T-helper 1 cell treated with Interleukin-12 subunit alpha and Interleukin-12 subunit beta and Interleukin-4 antibody, amounts not matched to agents 30 ng/mL and 1 ng/mL, for 36 hours (primary cell): ENCODE data around the gene GABRR3. TPM values are rescaled to one million over a fixed set of nuclear protein-coding genes. Genes with fewer than 3 reads are reported as not detected.

Experiments used
- intact Hi-C: fragments of 100-400 bp; cut with micrococcal nuclease; formaldehyde crosslinking; loops from one replicate; pipeline ENCODE4 v1.15.1; 2024
- total RNA-seq: library from RNA; stranded (reverse); gene quantifications from 2 replicates; pipeline ENCODE4 v1.2.3, GENCODE V29; 2022

The GABRR3 gene
- total RNA-seq, 1 donor from 2014 or later: not detected

DNA sequence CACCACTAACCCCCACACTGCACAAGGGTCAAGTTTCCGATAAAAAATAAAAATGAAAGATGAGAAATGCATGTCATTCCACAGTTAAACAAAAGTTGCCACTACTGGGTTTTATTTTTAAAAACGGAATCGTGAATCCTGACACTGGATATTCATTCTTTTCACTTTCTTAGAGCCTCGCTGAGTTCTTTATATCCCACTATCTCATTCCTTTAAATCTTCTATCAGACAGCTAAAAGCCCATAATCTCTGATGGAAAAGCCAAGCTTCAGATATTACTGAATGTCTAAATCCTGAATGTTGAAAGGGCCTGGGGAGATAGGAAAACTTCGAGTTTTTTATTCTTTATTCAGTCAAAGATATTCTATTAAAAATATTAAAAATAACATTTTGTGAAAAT, 74.6 kb downstream of the GABRR3 start:
- intact Hi-C loops: loop anchor here (10.0 kb wide), 1 partner anchor 854 kb away; no protein-coding TSS in a partner anchor

DNA sequence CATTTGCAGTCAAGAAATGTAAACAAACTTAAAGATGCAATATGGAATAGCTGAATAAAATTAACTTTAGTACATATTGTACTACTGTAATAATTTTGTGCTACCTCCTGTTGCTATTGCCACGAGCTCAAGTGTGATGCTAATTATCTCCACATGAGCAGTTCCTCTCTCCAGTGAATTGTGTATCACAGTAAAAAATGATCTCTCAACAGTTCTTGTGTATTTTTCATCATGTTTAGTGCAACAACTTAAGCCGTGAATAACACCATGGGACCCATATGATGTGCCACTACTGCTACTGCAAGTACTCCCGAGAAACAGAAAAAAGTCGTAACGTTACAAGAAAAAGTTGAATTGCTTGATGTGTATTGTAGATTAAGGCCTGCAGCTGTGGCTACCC, 75.2 kb downstream of the GABRR3 start:
- intact Hi-C loops: loop anchor here (10.0 kb wide), 1 partner anchor 855 kb away; no protein-coding TSS in a partner anchor

DNA sequence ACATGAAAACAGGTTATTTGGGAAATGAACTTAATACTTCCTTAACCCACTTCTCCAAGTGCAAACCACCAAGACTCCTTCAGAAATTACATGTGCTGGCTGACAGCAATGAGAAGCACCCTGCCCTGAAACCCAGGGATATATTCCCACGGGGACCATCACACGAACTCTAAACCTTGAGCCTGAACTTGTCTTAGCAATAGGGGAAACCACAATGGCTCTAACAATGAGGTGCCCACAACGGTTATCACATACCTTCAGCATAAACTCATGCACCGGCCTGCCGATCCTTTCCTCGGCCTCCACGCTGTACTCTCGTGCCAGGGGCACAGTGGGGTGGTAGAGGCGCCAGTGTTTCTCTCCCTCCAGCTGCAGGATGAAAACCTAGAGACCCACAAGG, 76.3 kb downstream of the GABRR3 start:
- intact Hi-C loops: no loop called here

DNA sequence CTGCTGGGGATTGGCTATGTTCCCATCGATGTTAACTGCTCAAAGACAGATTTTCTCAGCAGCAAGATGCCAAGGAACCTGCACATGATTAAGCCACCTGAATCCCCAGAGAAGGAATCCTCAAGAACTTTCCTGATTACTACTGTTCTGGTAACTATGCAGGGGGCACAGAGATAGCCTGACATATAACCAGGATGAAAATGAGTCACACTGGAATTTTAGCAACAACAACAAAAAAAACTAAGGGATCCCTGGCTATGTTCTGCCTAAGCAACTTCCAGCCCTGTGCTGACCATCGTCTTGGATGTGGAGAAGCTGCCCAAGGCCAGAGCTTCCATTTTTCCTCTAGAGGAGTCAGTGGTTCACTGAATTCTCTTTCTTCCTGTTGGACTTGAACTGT, 76.7 kb downstream of the GABRR3 start:
- intact Hi-C loops: no loop called here

DNA sequence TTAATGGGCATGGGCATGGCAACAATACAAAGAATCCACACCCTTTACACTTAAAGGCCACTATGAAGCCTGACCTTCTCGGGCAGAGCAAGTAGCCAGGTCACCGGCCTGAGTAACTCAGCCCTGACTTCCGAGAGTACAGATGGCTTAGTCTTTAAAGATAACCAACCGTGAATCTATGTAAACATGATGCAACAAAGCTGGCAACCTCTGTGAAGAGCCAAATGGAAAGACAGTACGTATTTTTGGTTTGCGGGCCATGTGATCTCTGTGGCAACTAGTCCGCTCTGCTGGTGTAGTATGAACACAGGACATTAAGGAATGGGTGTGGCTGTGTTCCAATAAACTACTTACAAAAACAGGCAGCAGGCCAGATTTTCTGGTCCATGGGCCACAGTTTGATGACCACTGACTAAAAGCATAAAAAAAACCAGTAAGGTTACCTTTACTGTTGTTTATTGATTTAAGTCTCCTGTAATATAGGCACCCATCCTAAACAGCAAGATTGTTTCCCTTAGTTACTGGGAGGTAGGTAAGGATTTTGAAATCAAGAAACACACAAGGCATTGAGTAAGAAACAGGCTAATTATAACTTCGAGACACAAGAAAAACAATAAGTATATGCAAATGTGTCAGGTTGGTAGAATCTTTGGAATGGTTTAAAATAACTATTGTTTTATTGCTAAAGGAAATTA, 77.4 kb downstream of the GABRR3 start:
- intact Hi-C loops: no loop called here

DNA sequence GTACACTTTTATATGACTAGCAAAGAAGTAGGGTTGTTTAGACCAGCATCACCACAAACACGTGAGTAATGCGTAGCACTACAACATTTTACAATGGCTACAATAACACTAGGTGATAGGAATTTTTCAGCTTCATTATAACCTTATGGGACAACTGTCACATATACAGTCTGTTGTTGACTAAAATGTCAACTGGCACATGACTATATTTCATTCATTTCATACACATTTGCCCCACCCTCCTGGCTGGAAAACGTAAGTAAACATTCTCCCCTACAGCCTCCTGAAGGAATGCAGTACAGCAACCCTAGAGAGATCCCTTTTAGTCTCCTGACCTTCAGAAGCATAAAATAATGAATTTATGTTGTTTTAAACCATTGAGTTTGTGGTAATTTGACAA, 79.1 kb downstream of the GABRR3 start:
- intact Hi-C loops: no loop called here

DNA sequence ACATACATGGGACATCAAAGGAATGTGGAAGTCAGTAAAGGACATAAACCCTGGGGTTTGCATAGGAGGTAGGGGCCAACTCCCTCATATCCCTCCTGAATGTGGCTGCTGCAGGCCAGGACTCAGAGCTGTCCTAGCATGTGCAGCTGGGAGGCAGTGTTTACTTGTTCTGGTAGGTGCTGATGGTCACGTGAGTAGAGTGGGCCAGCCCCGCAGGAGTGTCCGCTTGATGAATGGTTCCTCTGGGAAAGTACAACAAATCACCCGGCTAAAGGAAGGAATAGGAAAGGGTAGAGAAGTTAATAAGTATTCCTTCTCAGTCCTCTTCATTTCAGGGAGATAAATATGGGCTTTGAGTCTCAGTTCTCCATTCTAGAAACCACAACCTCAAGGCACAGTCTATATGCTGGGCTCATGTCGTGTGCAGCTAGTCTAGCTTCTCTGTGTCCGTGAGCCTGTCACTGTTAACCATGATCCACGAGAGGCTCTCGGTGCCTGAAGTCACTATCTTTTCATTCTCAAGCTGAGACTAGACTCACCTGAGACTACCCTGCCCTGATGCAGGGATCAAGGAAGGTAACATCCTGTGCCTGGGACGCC, 80.8 kb downstream of the GABRR3 start:
- intact Hi-C loops: no loop called here

DNA sequence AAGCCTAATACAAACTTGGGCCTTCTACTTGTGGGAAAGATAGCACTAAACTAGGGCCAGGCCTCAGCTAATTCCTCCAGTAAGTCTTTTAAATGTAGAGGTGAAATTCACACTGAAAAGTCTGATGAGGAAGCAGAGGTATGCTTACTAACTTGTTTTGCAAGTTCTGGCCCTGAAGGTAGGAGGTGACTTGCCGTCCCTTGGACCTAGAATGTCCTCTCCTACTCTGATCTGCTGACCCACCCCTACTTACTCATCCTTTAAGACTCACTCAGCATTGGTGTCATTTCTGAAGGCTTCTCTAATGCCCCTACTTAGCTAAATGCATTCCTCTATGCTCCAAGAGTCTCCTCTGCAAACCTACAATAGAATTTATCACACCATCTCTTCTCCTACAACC, 82.2 kb downstream of the GABRR3 start:
- intact Hi-C loops: no loop called here

DNA sequence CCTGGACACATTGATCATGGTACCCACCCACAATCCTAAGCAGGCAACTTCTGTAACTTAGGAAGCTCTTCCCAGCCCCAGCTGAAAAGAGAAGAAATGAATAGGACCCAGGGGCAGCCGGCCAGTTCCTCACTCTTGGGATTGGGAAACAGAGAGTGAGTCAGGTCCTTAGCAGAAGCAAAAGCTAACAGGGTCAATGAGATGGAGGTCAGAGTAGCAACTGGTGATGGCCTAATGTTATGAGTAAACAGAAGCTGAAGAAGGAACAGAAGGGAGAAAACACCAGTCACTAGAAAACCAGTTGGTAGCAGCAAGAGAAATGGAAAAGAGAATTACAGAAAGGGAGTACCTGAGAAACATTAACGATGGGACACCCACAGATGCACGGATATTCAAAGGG, 82.8 kb downstream of the GABRR3 start:
- intact Hi-C loops: no loop called here

DNA sequence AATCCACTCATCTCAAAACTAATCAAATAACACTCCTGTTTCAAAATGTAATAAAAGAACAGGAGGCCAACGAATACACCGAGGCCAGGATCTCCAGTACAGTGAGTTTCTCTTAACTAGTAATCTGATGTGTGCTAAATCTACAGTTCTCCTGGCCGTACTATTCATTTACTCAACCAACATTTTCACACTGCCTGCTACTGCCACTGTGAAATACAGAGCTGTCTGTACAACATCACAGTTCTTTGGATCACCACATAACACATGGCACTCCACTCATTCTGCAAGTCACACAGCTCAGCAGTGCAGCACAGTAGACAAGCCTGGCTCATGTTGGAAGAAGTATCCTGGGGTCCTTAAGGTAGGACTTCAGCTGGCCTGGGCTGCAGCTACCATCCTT, 84.8 kb downstream of the GABRR3 start:
- intact Hi-C loops: no loop called here

DNA sequence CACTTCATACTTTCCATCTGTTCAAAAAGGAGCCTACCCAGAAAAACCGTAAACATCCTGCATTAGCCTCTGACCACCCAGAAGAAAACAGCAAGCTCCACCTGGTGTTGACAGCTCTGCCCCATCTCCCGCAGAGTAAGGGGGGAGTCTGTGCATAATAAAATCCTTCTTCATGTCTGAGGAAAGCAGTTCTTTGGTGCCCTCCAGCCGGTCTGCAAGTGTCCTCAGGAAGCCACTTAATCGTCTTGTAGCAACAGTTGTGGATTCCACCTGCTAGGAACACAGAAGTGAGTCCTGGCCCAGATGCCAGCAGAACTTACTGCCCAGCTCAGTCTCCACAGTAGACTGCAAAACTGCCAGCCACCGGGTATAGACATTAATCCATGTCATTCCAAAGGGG, 85.4 kb downstream of the GABRR3 start:
- intact Hi-C loops: no loop called here

DNA sequence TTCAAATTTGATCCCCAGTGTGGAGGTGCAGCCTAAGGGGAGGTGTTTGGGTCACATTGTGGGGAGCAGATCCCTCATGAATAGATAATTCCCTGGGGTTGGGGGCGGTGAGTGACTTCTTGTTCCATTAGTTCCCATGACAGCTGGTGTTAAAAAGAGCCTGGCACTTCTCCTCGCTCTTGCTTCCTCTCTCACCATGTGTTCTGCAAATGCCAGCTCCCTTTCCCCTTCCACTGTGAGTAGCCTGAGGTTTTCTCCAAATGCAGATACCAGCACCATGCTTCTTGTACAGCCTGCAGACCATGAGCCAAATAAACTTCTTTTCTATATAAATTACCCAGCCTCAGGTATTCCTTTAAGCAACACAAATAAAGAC, 86.0 kb downstream of the GABRR3 start:
- intact Hi-C loops: no loop called here

DNA sequence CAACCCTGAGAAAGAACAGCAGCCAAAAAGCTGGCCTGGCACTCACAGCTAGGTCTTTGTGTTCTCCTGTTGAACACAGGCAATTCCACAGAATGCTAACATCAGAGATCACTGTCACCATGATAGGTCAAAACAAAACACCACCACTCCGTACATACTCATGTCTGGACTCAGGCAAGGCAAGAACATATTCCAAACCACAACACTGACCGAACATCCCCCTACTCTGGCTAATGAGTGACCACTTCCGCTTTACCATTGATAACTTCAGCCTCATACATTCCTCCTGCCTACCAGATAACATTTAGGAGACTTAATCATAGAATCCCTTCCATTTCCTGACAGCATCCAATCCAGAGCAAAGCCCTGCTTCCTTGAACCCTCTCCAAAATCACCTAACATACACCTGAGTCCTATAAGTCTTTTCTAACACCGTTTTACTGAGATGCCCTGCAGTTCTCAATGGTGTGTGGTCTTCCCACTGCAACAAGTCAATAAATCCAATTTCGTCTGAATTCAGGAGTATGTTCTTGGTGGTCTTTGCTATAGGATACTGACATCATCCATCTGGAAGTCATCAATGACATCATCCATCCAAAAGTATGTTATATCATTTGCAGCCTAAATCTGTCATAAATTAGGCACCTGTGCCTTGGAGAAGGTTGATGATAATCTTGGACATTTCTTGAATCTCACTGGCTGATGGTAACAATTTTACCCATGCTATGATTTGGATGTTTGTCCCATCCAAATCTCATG, 86.6 kb downstream of the GABRR3 start:
- intact Hi-C loops: no loop called here

DNA sequence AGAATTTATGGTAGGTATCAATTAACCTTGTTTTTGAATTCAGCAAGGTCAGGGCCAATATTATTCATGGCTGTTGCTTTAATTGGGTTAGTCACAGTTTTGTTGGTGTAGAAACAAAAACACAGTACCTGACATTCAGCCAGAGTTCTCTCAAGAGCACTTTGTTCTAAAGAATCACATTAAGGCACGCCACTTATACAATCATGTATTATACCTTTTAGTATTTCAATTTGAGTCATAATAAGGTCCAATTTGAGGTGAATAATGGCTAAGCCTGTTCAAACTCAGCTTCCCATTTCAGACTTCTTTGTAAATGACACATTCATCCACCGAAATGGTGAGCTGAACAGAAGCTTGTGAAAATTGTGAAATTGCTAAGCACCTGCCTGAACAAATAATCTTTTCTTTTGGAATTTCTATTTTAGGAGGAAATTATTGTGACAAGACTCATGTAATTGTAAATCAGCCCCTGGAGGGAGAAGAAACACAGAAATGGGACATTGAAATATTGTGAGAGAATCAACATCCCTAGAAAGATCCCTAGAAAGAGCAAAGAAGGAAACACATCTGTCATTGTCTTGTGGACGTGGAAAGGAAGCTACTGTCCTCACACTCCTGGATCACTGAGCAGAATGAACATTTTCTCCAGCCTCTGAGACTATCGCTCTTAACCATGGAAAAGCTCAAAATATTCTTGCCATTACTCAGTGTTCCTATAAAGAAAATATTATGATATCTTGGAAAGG, 92.1 kb downstream of the GABRR3 start:
- intact Hi-C loops: no loop called here

DNA sequence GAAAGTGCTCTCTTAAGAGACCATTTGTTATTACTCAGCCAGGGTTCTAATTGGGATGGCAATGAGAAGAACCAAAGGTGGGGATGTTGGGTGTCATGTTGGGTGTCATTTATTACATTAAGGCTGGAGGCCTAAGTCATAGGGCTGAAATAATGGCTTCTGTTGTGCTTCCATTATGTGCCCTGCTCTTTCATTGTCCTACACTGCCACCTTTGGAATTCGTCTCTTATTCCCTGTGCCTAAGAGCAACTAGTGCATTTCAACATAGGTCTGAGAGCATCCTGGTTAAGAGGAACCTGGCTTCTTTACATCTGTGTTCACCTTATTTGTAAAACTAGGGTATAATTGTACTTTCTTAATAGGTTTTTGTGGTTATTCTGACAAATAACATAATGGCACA, 95.1 kb downstream of the GABRR3 start:
- intact Hi-C loops: loop anchor here (1.0 to 2.0 kb wide), 2 partner anchors 83 to 147 kb away; no protein-coding TSS in a partner anchor

DNA sequence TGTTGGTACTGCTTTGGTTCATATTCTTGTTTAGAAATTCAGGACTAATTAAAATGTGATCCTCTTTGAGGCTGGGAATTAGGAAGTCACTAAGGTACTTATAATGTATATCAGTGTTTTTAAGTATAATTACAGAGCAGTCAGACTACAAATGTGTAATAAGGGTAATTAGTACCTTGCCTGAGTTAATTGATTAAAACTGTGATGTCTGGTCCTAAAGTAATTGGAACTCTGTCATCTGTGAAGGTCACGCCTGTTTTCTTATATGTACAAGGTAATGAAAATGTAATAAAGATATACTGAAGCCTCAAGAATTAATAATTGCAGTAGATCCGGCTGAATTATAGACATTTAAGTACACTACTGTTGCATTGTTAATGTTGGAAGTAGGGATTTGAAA, 95.7 kb downstream of the GABRR3 start:
- intact Hi-C loops: no loop called here

DNA sequence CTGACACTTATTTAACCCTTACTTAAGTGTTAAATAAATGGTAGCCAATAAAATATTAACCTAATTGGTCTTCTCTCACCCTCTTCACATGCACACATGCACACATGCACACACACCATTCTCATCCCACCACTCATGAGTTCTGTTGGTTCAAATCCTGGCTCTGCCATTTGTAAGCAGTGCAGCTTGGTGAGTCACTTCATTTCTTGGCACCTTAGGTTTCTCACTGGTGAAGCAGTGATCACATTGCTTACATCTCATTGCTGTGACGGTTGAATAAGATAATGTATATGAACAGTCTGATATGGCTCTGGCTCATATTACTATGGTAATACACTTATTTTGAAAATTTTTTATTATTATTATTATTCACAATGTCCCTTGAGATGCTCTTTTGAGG, 96.7 kb downstream of the GABRR3 start:
- intact Hi-C loops: no loop called here

DNA sequence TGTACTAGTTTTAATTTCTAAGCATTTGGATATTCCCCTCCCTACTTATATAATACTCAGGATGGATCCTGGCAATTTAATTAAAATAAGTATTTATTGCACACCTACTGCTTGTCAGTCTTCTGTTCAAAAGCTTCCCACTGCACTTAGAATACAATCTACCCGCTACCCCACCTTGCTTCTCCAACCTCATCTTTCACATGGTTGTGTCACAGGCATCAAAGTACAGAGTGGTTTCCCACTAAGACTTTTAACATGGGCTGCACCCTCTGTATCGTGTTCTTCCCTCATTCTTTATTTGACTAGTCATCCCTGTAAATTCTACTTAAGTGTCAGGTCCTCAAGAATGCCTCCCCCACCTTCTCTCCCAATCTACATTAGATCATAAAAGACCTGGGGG, 97.9 kb downstream of the GABRR3 start:
- intact Hi-C loops: no loop called here

DNA sequence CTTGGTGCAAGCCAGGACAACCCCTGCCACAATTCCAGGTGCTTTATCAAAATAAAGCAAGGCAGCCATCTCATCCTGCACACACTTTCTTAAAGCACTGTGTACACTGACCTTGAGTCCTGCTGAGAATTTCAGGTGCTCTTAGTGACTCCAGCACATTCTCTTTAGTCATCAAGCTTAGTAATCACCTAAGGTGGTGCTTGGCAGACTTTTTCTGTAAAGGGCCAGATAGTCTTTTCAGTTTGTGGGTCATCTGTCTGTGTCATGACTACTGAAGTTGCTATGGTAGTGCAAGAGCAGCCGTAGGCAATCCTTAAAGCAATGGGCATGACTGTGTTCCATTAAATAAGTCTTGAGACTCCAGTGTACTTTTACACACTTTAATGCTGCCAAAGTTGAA, 99.3 kb downstream of the GABRR3 start:
- intact Hi-C loops: no loop called here
